Activated naive CD8-positive, alpha-beta T cell treated with anti-CD3 and anti-CD28 coated beads for 36 hours (primary cell): ENCODE data around the gene SEMA4D. TPM values are rescaled to one million over a fixed set of nuclear protein-coding genes. Genes with fewer than 3 reads are reported as not detected.
"Not testable (repeated sequence)": the region's sequence is repeated elsewhere in the genome, so short reads cannot be mapped to it uniquely, and the experiment has no call there.

ENCODE experiments used
- DNase-seq: peaks from one replicate; pipeline ENCODE4 v3.0.0; 2021
- H3K27ac Mint-ChIP-seq: one replicate; pipeline ENCODE4 v1.8.0; 2022; ENCODE audit warnings: mild to moderate bottlenecking, moderate library complexity, mixed read lengths
- H3K27me3 Mint-ChIP-seq: one replicate; pipeline ENCODE4 v1.8.0; 2022; ENCODE audit warnings: mild to moderate bottlenecking, mixed read lengths
- H3K36me3 Mint-ChIP-seq: one replicate; pipeline ENCODE4 v1.8.0; 2021; ENCODE audit warnings: mild to moderate bottlenecking, mixed read lengths
- H3K4me1 Mint-ChIP-seq: one replicate; pipeline ENCODE4 v1.8.0; 2021; ENCODE audit warnings: mixed read lengths
- H3K4me3 Mint-ChIP-seq: one replicate; pipeline ENCODE4 v1.8.0; 2022; ENCODE audit warnings: mild to moderate bottlenecking, moderate library complexity, mixed read lengths
- H3K9me3 Mint-ChIP-seq: one replicate; pipeline ENCODE4 v1.8.0; 2022; ENCODE audit warnings: mixed read lengths
- total RNA-seq, 2 experiments: library from RNA; stranded (reverse); gene quantifications; one replicate each; pipeline ENCODE4 v1.2.3, GENCODE V29; 2021

Gene SEMA4D
- total RNA-seq, 2 experiments from 2014 or later: 239 to 245 TPM

GRCh38 chr9:89475891-89476440 lies 21.9 kb downstream of the SEMA4D start:
- peak overlapping the region; percentile 85 for H3K4me3 Mint-ChIP-seq
- peaks cover 15% of the 10 kb centered on the region for H3K27me3 Mint-ChIP-seq

DNA sequence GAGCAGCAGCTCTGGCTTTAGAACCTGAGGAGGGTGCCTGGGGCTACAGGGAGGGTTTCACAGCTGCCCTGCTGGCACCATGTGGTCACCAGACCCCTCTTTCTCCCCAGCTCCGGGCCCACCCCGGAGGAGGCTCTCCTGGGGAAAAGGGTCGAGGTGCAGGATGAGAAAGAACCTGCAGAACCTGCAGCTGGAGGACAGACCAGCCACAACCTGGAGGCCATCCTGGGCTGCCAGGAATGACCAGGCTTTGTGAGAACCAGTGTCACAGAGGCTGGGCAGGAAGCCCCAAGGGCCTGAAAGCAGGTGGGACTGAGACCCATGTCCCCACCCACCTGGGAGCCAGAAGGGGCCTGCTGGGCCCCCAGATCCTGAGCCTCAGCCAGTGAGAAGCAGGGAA lies 23.0 kb downstream of the SEMA4D start:
- peak overlapping the region; percentile 99 for H3K27ac Mint-ChIP-seq
- H3K9me3 Mint-ChIP-seq: peaks cover 5% of the 10 kb centered on the region
- peak overlapping the region; percentile 85 for H3K4me3 Mint-ChIP-seq
- peaks cover 15% of the 10 kb centered on the region for H3K27me3 Mint-ChIP-seq
- H3K4me1 Mint-ChIP-seq: peaks cover 82% of the 10 kb centered on the region
- no peak for DNase-seq
- H3K36me3 Mint-ChIP-seq: peaks cover 89% of the 10 kb centered on the region

More at GRCh38 chr9:89475891-89476440, 21.9 kb downstream of the SEMA4D start:
- Mint-ChIP-seq H3K36me3 (peaks cover 86% of the 10 kb centered on the region), H3K27ac (peak overlapping the region; percentile 99), H3K4me1 (peaks cover 75% of the 10 kb centered on the region), H3K9me3 (peaks cover 5% of the 10 kb centered on the region)
- no peak for DNase-seq

GRCh38 chr9:89473762-89474469 lies 24.0 kb downstream of the SEMA4D start:
- H3K36me3 Mint-ChIP-seq: peaks cover 88% of the 10 kb centered on the region
- H3K27ac Mint-ChIP-seq: peak overlapping the region; percentile 99
- H3K4me3 Mint-ChIP-seq: peak overlapping the region; percentile 55
- no peaks in the 10 kb centered on the region for H3K9me3 Mint-ChIP-seq
- H3K27me3 Mint-ChIP-seq: peaks cover 6% of the 10 kb centered on the region
- peaks cover 83% of the 10 kb centered on the region for H3K4me1 Mint-ChIP-seq
- DNase-seq: no peak

- H3K4me3 Mint-ChIP-seq, DNase-seq, H3K9me3 Mint-ChIP-seq, H3K27me3 Mint-ChIP-seq: not testable (repeated sequence)
- Mint-ChIP-seq H3K27ac (peak overlapping the region; percentile 99), H3K36me3 (peaks cover 86% of the 10 kb centered on the region), H3K4me1 (peaks cover 84% of the 10 kb centered on the region)
Measured at GRCh38 chr9:89471796-89472320, 26.1 kb downstream of the SEMA4D start.

DNA sequence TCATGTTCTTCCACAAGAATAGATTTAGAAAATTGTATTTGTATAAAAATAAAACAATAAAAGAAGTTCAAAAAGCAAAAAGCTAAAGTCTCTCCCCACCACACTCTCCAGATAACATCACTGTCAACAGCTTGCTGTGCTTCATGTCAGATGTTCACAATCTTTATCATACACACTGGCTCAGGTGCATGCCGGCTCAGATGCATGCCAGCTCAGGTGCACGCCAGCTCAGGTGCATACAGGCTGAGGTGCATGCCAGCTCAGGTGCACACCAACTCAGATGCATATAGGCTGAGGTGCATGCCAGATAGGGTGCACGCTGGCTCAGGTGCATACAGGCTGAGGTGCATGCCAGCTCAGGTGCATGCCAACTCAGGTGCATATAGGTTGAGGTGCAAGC lies 26.5 kb downstream of the SEMA4D start:
- H3K4me3 Mint-ChIP-seq: no peak overlapping the region
- H3K9me3 Mint-ChIP-seq: no peaks in the 10 kb centered on the region
- H3K27ac Mint-ChIP-seq: peak overlapping the region; percentile 98
- H3K36me3 Mint-ChIP-seq: peaks cover 83% of the 10 kb centered on the region
- peaks cover 84% of the 10 kb centered on the region for H3K4me1 Mint-ChIP-seq
- H3K27me3 Mint-ChIP-seq: no peaks in the 10 kb centered on the region
- DNase-seq: no peak

DNA sequence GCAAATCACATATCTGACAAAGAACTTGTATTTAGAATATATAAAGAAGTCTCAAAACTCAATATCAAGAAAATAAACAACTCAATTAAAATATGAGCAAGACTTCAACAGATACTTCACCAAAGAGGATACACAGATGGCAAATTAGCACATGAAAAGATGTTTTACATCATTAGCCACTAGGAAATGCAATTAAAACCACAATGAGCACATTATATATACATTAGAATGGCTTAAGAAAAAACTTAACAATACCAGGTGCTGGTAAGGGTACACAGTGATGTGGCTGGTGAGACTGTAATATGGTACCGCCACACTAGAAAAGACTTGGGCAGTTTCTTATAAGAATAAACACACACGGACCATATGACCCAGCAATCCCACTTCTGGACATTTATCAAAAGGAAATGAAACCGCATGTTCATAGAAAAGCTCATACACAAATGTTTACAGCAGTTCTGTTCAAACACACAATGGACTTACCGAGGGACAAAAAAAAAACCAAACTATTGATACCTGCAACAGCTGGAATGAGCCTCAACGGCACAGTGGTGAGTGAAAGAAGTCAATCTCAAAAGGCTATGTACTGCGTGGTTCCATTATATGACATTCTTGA lies 27.6 kb downstream of the SEMA4D start:
- no peaks in the 10 kb centered on the region for H3K27me3 Mint-ChIP-seq
- DNase-seq: no peak
- H3K27ac Mint-ChIP-seq: peak overlapping the region; percentile 98
- peaks cover 84% of the 10 kb centered on the region for H3K4me1 Mint-ChIP-seq
- H3K9me3 Mint-ChIP-seq: no peaks in the 10 kb centered on the region
- H3K4me3 Mint-ChIP-seq: peak overlapping the region; percentile 75
- H3K36me3 Mint-ChIP-seq: peaks cover 83% of the 10 kb centered on the region

DNA sequence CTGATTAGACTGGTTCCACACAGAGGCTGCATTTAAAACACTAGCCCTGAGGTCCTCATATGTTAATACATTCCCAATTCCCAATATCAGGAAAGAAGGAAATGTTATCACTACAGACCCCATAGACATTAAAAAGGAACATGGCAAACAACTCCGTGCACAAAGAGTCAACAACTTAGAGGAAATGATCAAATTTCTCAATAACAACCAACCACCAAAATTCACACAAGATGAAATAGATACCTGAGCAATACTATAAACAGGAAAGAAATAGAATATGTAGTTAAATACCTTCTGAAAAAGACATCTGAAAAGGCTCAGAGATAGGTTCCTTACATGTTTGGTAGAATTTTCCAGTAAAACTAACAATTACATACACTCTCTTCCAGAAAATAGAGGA lies 28.9 kb downstream of the SEMA4D start:
- H3K27ac Mint-ChIP-seq: peak overlapping the region; percentile 98
- H3K4me1 Mint-ChIP-seq: peaks cover 87% of the 10 kb centered on the region
- no peak for DNase-seq
- H3K4me3 Mint-ChIP-seq: peak overlapping the region; percentile 75
- peaks cover 84% of the 10 kb centered on the region for H3K36me3 Mint-ChIP-seq
- H3K9me3 Mint-ChIP-seq: no peaks in the 10 kb centered on the region
- H3K27me3 Mint-ChIP-seq: peaks cover 2% of the 10 kb centered on the region

DNA sequence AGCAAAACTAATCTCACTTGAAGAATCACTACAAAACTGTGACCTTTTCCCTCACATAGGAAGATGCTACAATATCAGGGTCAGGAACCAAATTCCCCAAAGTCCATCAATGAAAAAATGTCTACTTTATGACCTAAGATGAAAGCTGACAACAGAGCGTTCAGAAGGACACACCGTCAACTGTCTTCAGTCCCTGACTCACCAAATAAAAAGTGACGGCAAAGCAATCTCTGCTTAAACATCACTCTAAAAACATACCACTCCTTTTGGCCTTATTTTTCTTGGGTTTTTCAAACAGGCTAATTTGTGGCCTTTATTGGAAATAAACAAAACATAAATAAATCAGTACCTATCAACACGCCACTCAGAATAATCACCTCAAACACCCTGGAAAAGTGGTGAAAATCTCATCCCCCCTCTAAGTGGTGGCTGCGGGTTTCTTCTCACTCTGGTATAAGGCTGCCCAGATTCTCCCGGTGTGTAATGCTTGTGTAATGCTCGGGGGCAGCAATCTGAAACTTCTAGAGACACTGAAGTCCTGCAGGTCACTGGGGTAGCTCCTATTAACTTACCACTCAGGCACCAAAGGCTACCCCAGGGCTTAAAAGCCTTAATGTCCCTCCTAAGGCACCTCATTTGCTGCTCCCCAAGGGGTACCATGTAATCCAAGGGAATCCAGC lies 29.5 kb downstream of the SEMA4D start:
- Mint-ChIP-seq H3K9me3 (no peaks in the 10 kb centered on the region), H3K27me3 (peaks cover 4% of the 10 kb centered on the region), H3K4me3 (peak overlapping the region; percentile 75), H3K27ac (peak overlapping the region; percentile 98), H3K4me1 (peaks cover 88% of the 10 kb centered on the region), H3K36me3 (peaks cover 84% of the 10 kb centered on the region)
- no peak for DNase-seq

DNA sequence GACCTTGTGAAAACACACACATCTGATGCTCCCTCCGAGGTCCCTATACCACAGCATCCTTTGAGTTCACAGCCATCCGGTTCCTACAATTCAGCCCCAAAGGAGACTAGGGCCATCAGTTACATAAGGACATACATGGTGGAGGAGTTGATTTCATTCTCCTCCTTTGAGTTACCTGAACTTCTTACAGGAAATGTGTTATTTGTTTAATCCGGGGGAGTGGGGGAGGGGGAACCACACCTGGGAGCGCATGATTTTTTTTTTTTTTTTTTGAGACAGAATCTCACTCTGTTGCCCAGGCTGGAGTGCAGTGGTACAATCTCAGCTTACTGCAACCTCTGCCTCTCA lies 30.7 kb downstream of the SEMA4D start:
- Mint-ChIP-seq H3K36me3 (peaks cover 84% of the 10 kb centered on the region), H3K9me3 (no peaks in the 10 kb centered on the region), H3K27me3 (peaks cover 4% of the 10 kb centered on the region), H3K4me1 (peaks cover 91% of the 10 kb centered on the region), H3K4me3 (peak overlapping the region; percentile 46), H3K27ac (peak overlapping the region; percentile 98)
- DNase-seq: no peak

DNA sequence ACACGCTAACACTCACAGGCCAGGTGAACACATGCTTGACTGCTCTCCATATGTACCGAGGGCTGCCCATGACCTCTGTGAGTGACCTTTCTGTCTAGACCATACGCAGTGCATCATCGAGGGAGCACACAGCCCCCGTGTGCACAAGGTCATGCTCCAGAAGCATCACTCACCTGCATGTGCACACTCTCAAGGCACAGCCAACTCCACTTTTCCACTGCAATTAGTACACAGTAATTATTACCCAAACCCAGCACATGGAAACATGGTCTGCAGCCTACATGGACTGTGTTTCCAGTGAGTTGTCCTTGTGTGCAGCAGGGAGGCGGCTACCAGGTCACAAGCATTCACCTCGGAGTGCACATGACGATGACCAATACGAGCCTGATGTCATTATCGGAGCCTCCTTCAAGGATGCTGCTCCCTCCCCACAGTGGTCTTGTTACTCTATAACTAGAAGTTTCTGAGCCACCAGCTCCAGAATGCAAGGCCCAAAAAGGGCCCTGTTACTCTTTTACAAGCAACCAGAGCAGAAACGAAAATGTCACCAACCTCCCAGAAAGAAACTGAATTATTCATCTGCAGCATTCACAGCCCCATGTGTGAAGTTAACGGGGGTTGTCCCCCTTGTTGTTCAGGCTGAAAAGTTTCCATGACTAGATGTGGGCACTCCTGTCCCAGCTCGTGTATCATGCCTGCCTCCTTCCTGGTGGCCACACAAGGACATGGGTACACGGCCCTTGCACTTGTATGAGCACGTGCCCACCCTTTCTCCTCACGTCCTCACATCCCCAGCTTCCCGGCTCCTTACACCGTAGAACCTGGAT lies 31.2 kb downstream of the SEMA4D start:
- Mint-ChIP-seq H3K27me3 (peaks cover 4% of the 10 kb centered on the region), H3K4me1 (peaks cover 93% of the 10 kb centered on the region), H3K27ac (peak overlapping the region; percentile 98), H3K36me3 (peaks cover 86% of the 10 kb centered on the region), H3K4me3 (peak overlapping the region; percentile 46), H3K9me3 (no peaks in the 10 kb centered on the region)
- DNase-seq: peak; percentile 71

DNA sequence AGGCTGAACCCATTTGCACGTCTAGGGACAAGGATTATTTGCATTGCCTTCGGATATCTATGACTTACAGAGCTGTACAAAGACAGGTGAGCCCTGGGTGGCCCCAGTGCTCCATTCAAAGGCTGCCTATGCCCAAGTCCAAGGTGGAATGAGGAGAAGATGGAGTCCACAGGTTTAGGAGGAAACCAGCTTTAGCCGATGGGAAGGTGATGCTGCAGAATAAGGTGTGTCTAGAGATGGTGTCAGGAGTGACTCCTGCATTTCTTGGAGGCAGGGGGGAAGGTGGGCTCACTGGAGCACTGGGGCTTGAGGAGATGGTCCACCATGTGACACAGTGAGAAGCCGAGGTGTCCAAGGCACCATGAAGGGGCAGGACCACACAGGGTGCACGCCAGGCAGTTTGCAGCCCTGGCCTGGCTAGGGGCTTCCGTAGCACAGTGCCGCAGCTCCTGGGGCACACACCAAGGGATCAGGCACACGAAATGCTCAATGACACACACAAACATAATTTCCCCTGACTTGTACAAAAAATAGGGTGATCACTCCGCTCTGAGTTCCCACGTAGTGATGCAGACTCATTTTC lies 32.1 kb downstream of the SEMA4D start:
- H3K4me3 Mint-ChIP-seq: peak overlapping the region; percentile 46
- DNase-seq: no peak
- H3K36me3 Mint-ChIP-seq: peaks cover 87% of the 10 kb centered on the region
- H3K27ac Mint-ChIP-seq: peak overlapping the region; percentile 98
- H3K27me3 Mint-ChIP-seq: peaks cover 4% of the 10 kb centered on the region
- no peaks in the 10 kb centered on the region for H3K9me3 Mint-ChIP-seq
- peaks cover 93% of the 10 kb centered on the region for H3K4me1 Mint-ChIP-seq

- H3K36me3 Mint-ChIP-seq: peaks cover 89% of the 10 kb centered on the region
- peaks cover 93% of the 10 kb centered on the region for H3K4me1 Mint-ChIP-seq
- DNase-seq: no peak
- peak overlapping the region; percentile 98 for H3K27ac Mint-ChIP-seq
- no peaks in the 10 kb centered on the region for H3K9me3 Mint-ChIP-seq
- peaks cover 4% of the 10 kb centered on the region for H3K27me3 Mint-ChIP-seq
- peak overlapping the region; percentile 76 for H3K4me3 Mint-ChIP-seq
Measured at GRCh38 chr9:89465001-89465451, 32.9 kb downstream of the SEMA4D start.

GRCh38 chr9:89464300-89464901 lies 33.5 kb downstream of the SEMA4D start:
- no peak for DNase-seq
- H3K4me1 Mint-ChIP-seq: peaks cover 93% of the 10 kb centered on the region
- peaks cover 85% of the 10 kb centered on the region for H3K36me3 Mint-ChIP-seq
- H3K4me3 Mint-ChIP-seq: peak overlapping the region; percentile 76
- H3K9me3 Mint-ChIP-seq: no peaks in the 10 kb centered on the region
- peak overlapping the region; percentile 98 for H3K27ac Mint-ChIP-seq
- peaks cover 4% of the 10 kb centered on the region for H3K27me3 Mint-ChIP-seq
